GM18507 (cell line): ENCODE results near the gene TRIM9.
"Not testable (repeated sequence)": the region's sequence is repeated elsewhere in the genome, so short reads cannot be mapped to it uniquely, and the experiment has no call there.

Experiments used
- DNase-seq: peaks from one replicate; pipeline ENCODE4 v3.0.0; 2011; ENCODE audit warnings: low read depth; ENCODE audit not compliant: insufficient read length; ENCODE audit errors: extremely low spot score
- FAIRE-seq: peaks from 2 replicates; lab custom pipeline; 2011; peaks lifted over from hg19 to GRCh38; lab: Jason Lieb, UNC

Gene TRIM9

DNA sequence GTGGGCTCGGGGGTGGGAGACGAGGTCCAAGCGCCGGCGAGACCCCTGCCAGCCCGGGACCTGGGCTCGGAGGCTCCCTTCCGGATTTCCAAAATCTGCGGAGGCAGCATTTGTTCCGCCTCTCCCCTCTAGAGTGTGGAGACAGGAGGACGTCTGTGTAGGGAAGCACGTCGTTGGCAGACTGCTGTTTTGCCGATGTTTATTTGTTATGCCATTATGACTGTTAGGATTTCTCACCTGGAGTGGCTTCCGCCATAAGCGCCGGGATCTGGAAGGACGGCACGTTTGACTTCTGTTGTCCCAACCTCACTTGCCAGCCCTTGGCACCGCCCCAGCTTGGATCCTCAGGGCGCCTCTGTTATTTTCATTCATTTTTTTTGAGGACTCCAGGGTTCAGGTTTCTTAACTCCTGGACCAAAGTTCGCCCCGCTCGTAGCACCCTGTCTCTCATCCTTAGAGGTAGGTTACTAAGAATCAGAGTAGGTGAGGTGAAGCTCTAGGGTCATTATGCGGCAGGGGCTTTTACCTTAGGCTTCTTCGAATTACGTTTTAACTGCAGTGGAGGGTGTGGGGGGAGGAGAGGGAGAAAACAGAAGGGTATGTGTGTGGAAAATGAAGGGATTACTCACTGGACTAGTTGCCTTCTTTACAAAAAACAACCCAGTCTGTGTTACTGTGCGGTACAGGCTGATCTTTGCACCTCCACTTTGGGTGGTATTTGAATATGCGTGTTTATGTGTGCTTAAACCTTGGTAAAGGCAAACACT is 150.1 kb downstream of the TRIM9 start:
- no peak for DNase-seq
- no peak for FAIRE-seq

DNA sequence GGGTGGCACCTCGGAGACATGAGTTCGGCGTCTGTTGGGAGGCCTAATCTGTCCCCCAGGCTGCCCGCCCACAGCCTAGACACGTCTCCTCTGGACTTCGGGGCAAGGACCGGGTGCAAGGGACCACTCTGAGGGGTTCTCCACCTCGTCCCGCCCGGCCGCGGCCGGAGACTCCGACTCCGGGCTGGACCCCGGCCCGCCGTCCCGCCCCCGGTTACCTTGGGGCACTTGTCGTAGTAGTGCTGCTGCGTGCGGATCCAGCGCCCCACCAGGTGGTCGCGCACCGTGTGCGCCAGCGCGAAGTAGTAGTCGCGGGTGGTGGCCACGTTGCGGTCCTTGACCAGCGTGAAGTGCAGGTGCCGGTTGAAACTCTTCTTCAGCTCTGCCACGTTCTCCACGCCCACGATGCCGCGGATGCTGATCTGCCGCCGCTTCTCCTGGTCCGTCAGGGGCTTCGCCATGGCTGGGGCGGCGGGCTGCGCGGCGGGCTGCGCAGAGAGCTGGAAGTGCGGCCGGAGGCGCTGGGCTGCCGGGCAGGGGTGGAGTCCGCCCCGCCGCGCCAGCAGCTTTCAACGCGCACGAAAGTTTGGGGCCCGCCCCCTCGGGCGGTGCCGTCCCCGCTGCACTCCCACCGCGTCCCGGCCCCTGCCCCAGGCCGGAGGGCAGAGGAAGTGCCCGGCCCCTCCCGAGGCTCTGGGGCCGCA is 150.8 kb downstream of the TRIM9 start, which contains the start of gene PYGL:
Gene PYGL, minus strand, starts transcription at position 541 of the 704 bp plus-strand sequence. Its CDS starts 80 bp downstream, at position 461.
- no peak for DNase-seq
- FAIRE-seq = no peak

DNA sequence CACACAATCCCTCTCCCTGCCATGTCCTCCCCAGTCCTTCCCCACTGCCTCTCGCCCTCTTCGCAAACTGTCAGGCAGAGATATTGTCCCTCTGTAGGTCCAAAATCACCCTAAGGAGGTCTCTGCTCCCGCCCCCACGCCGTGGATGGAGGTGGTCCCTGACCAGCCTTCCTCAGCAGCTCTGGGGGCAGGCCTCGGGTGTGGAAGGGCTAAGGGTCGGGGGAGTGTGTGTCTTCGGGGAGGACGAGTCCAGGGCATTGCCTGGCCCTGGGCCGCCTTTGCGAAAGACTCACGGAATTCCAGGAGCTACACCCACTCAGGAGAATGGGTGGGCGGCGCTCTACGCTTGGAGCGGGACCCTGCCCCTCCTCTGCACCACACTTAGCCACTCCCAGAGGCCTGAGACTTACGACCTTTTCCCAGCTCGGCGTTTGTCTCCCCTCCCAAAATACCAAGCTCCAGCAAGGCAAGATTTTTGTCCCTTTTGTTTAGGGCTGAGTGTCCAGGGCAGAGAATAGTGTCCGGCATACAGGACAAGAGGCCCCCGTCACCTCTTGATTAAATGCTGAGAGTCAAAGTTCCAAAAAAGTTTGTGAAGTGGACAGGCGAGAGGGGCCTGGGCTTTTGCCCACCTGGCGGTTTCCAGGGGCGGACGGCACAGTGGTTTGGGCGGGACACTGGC is 151.5 kb downstream of the TRIM9 start:
- no peak for FAIRE-seq
- no peak for DNase-seq

DNA sequence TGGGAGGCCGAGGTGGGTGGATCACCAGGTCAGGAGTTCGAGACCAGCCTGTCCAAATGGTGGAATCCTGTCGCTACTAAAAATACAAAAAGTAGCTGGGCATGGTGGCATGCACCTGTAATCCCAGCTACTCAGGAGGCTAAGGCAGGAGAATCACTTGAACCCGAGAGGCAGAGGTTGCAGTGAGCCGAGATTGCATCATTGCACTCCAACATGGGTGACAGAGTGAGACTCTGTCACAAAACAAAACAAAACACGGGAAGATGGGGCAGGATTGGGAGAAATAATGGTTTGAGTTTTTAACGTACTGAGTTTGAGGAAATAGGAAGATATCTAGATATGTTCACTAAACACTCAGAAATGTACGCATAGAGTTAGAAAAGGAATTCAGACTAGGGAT is 153.3 kb downstream of the TRIM9 start:
- FAIRE-seq, DNase-seq: not testable (repeated sequence)

DNA sequence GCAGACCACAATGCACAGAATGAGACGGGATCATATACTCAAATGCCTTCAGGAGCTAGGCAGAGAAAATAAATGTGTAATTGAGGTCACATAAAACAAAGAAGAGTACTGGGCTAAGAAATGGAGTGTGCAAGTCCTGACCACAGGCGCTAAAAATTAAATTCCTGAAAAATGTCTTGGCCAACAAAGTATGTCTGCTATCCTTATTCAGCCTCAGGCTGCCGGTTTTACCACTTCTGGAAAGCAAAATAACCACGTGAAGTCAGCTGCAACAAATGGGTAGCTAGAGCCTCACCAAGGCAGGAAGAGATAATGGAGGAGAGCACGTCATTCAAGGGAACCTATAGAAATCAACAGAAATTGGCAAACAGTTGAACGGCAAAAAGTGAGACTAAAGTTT is 153.8 kb downstream of the TRIM9 start:
- DNase-seq = no peak
- no peak for FAIRE-seq

DNA sequence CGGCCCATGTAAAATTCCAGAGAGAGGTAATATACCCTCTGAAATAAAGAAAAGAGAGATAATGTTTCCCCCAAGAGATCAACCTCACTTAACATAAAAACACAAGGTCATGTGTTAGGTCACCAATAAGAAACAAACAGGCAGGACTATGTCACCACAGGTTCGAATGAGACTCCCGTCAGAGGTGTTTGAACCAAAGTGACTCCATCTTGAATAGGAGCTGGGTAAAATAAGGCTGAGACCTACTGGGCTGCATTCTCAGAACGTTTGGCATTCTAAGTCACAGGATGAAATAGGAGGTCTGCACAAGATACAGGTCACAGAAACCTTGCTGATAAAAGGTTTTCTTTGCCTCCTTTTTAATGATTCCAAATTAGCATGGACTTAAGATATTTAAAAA is 157.1 kb downstream of the TRIM9 start:
- FAIRE-seq = no peak

DNA sequence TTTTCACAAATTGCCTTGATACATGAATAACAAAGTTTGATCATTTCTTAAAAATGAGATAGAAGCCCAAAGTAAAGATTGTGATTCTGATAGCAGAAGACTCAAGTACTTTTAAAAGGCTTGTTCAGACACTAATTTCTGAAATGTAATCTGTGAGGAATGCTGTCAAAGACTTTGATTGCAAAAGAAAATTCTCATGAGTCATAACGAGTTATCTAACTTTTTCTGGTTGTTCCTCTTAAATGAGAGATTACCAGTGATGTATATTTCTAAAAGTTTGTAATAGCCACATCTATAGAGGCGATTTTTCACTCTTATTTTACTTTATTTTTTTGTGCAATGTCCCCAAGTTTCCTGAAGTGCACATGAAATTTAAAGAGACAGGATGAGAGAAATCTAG is 157.6 kb downstream of the TRIM9 start:
- DNase-seq = no peak
- no peak for FAIRE-seq

More for the DNA sequence above, 157.1 kb downstream of the TRIM9 start:
- DNase-seq = no peak

DNA sequence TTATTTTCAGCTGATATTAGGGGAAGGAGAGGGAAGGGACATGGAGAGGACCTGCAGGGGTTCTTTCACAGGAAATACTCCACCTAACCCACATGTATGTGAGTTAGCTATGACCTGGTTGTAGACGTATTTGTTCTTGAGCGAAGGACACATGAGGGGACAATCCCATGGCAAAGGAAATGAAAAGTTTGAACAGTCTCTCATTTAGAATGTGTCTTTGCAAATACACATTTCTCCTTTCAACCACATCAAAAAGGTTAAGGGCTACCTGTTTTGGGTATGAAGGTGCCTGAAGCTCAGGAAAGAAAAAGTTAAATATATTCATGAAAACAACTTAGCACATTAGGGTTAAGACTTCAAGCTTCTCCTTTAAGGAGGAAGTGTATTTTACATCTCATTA is 158.0 kb downstream of the TRIM9 start:
- no peak for DNase-seq
- FAIRE-seq = no peak

DNA sequence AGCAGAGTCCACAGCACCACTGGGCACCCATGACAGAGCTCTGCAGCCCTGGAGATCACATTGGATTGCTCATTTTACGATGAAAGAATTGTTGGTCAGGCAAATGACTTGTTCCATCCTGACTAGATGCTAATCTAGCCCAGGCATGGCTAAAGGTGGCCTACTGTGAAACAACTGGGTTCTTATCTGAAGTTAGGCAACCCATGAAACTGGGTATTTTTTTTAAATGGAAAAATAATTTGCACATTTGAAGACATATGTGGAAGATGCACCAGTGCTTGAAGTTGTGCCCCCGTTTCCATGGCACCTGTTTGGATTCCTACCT is 158.9 kb downstream of the TRIM9 start:
- FAIRE-seq = no peak
- DNase-seq = no peak

DNA sequence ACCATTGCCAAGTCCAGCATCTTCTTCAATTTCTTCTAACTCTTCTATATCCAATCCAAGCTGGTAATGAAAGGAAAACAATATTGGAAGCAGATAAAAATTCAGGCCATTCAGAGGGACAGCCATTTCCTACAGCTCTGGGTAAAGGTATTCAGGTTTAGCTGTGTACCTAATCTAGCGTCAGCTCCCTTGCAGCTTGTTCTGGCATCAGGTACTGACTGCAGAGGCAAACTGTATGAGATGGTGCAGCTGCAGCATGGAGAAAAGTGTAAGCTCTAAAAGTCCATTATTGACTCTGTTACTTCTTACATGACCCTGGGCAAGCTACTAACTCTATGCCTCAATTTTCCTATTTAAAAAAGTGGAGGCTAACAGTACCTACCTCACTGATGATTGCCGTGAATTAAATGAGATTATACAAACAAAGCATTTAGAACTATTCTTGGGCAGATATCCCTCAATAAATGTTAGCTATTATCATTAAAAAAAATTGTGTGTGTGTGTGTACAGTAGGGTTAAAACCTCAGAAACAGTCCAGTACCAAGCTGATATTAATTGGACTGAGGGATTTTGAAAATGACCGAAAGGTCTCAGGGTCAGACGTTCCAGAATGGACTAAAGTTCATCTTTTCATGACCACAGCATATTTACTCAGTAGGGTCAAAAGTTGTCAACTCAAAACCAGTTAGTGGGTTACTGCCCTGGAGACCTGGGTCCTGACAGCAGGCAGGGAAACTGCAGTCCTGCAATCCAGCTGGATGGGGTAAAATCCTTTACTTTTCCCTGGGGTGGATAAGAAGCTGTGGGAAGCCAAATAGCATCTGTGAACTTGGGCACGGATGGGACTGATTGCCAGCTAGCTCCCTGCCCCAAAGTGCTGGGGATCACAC is 159.5 kb downstream of the TRIM9 start:
- FAIRE-seq = no peak
- DNase-seq = no peak

DNA sequence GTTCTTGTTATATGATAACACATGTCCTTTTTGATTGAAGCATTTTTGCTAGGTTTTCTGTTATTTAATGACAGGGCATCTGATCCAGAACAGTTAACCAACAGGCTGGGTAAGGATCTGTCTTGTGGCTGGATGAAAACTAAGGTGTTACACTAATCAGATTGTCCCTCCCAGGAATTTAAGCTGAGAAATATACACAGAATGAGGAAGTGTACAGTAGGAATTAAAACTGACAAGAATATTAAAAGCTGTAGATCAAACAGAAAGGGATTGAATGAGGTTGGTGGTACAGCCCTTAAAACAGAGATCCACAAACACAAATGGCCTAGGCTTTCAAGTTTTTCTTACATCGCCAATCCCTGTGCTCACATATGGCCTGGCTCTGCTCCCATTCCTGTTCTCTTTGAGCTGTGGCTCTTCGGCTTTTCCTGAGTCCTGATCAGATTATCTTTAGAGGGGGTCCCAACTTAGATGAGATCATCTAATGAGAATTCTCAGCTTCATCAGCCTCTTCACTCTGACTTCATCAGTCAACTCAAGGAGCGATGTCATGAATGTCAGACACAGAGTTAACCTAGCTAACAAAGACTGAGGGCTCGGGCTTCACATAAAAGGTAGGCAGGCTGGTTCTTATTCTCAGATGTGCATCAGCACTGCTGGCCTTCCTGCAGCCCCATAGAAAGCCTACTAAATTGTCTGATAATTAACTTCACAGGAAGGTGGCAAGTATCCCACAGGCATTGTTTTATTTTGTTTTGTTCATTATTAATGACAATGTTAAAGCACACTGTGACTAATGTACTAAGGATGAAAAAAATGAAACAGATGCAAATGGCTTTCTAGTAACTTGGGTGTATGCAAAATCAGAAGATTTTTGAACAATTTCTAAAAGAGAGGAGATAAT is 162.1 kb downstream of the TRIM9 start:
- no peak for DNase-seq
- no peak for FAIRE-seq

DNA sequence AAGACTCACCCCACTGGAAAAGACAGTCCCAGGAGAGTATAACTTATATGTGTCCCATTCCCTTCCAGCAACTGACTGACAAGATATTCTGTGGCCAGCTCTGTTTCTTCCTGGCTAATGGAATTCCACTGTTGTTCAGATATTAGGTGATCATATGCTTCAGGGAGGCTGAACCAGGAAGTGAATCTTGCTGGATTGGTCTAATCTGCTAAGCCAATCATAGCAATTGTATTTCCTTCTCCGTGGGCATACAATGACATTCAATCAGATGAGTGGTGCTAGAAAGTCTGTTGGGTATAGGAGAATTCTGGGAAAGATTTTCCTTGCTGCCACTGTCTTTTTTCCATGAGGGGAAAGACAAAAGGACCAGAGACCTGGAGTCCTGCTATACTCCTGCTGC is 162.7 kb downstream of the TRIM9 start:
- no peak for DNase-seq
- no peak for FAIRE-seq

DNA sequence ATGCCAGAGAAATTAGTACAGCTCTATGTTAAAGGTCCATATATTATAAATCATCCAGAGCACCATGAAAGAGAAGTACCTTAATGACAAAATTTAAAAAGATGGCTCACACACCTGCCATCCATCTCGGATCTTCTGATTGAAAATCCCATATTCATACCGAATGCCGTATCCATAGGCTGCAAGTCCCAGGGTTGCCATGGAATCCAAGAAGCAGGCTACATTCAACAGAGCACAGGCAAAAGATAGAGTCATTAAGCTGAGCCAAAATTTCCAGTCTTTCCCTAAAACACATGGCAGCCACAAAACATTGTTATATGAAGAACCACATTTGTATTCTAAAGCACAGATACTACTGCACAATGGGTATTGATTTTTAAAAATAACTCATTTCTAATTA is 163.3 kb downstream of the TRIM9 start:
- FAIRE-seq (no peak), DNase-seq (no peak)

DNA sequence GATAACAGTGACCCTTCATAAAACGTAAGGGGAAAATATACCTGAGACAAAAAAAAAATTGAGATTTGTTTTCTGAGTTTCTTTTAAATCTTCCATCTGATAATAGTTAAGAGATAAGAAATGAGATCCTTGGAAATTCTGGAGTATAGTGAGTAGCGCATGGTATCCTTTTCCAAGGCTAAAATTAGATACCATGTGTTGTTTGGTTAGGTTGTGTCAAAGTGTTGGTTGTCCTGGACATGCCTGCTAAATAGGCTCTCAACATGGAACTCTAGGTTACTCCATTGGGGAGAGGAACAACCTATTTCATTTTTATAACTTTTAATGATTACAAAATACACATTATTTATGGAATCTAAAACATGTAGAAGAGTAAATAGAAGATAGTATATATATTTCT is 165.4 kb downstream of the TRIM9 start:
- no peak for FAIRE-seq

DNA sequence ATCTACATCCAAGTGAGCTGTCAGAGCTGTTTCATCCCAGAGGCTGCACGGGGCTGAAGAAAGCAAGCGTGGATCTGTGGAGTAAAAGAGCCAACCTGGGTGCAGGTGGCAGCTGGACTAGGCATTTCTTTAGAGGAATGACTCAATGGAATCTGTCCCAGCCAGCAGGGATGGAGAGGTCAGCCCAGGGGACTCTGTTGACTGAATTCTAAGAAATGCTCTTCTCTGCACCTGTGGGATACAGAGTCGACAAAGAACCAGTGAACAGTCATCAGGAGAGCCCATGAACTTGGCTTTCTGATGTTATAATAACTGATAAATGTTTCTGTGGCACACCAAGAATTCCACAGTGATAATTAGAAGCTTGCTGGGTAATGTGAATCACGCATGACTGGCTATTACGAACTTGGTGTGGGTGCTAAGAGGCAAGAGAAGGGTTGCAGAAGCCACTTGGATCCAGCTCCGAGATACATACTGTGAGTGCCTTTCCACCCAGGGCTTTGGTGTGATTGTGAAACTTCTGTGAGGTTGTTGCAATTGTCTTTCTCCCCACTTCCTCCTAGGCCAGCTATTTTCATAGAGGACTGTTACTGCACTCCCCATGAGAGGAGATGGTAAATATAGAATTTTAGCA is 166.8 kb downstream of the TRIM9 start:
- no peak for DNase-seq
- no peak for FAIRE-seq

More for the DNA sequence above, 165.4 kb downstream of the TRIM9 start:
- no peak for DNase-seq

DNA sequence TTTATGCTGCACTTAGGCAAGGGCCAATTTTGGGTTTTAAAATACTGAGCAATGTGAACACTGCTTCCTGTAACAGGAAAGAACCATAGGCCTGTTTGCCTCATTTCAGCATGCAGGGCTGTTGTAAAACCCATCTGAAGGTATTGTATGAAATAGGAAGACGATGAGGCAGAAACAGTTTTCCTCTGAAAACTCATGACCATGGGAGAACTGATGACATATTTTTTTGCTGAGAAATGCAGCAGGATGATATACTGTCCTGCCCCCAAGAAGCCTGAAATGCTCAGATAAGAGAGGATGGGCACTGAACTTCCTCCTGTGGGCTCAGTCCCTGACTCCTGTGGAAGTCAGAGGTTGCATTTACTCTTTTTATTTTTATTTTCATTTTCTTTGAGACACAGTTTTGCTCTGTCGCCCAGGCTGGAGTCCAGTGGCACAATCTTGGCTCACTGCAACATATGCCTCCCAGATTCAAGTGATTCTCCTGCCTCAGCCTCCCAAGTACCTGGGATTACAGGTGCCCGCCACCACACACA is 168.0 kb downstream of the TRIM9 start:
- FAIRE-seq (no peak), DNase-seq (no peak)
